K562 (cell line): Measurements from ENCODE around the gene CTPS2. TPM values are rescaled to one million over a fixed set of nuclear protein-coding genes. Genes with fewer than 3 reads are reported as not detected.

Experiments used
- ADNP ChIP-seq: fragments of 200-800 bp; sonication (Bioruptor generic); IDR thresholded peaks from 2 replicates; pipeline ENCODE4 v1.6.1; 2016; ENCODE audit warnings: missing genetic modification characterization, missing compliant biosample characterization
- ARID2 ChIP-seq: fragments of 450-650 bp; IDR thresholded peaks from 2 replicates; pipeline ENCODE4 v1.6.1; 2017; ENCODE audit warnings: antibody characterized with exemption, mild to moderate bottlenecking
- BRF1 ChIP-seq: IDR thresholded peaks from 3 replicates; pipeline ENCODE4 v1.6.1; 2011; ENCODE audit warnings: borderline replicate concordance, mild to moderate bottlenecking; ENCODE audit not compliant: insufficient read length; ENCODE audit errors: extremely low read depth
- DNMT1 ChIP-seq: fragments of 450-650 bp; IDR thresholded peaks from 2 replicates; pipeline ENCODE4 v1.6.1; 2016; ENCODE audit warnings: antibody characterized with exemption, mild to moderate bottlenecking
- FOXP4 ChIP-seq: sonication (generic); formaldehyde crosslinking; IDR thresholded peaks from 2 replicates; pipeline ENCODE4 v1.8.0; 2022; ENCODE audit warnings: mild to moderate bottlenecking, missing genetic modification reagents, borderline replicate concordance
- RB1 ChIP-seq: fragments of 450-650 bp; IDR thresholded peaks from 2 replicates; pipeline ENCODE4 v1.6.1; 2017; ENCODE audit warnings: low read depth, mild to moderate bottlenecking
- TAF15 ChIP-seq: fragments of 200-400 bp; formaldehyde crosslinking; IDR thresholded peaks from 2 replicates; pipeline ENCODE4 v1.6.1; 2017; ENCODE audit warnings: mild to moderate bottlenecking, low read depth, low read length, moderate library complexity
- TCFL5 ChIP-seq: fragments of 250-450 bp; sonication (Bioruptor Pico); conservative IDR thresholded peaks from 2 replicates; pipeline ENCODE4 v1.6.1; 2021; ENCODE audit warnings: mild to moderate bottlenecking, moderate library complexity, matching md5 sums
- ZFP91 ChIP-seq: sonication (generic); formaldehyde crosslinking; IDR thresholded peaks from 2 replicates; pipeline ENCODE4 v1.8.0; 2022; ENCODE audit warnings: mild to moderate bottlenecking, missing genetic modification reagents
- ZNF224 ChIP-seq: sonication (generic); formaldehyde crosslinking; IDR thresholded peaks from 2 replicates; pipeline ENCODE4 v1.8.0; 2022; ENCODE audit warnings: mild to moderate bottlenecking, missing genetic modification reagents
- ZNF274 ChIP-seq: IDR thresholded peaks from 2 replicates; pipeline ENCODE4 v1.6.1; 2011; ENCODE audit warnings: low read depth, mild to moderate bottlenecking, low read length, moderate library complexity, borderline replicate concordance
- ZNF280B ChIP-seq: fragments of 250-450 bp; sonication (Bioruptor Pico); IDR thresholded peaks from 2 replicates; pipeline ENCODE4 v1.5.1; 2021; ENCODE audit warnings: mild to moderate bottlenecking
- ZNF586 ChIP-seq: fragments of 450-650 bp; formaldehyde crosslinking; conservative IDR thresholded peaks from 2 replicates; pipeline ENCODE4 v1.4.0; 2020; ENCODE audit warnings: mild to moderate bottlenecking, moderate library complexity
- ZNF764 ChIP-seq: fragments of 250-450 bp; sonication (Bioruptor Pico); IDR thresholded peaks from 2 replicates; pipeline ENCODE4 v1.4.0; 2020; ENCODE audit warnings: low read depth, mild to moderate bottlenecking, moderate library complexity
- polyA plus RNA-seq, 8 experiments: library from polyadenylated mRNA; depleted of rRNA in 4 of 8; stranded (reverse) in 5 of 8; unstranded in 3 of 8; fragments of >200 nt; fragmentation: Nextera tagmentation in 2 of 8; fragmentation: Illumina TruSeq in 1 of 8; extraction: Ambion mirVana in 2 of 8; extraction: Trizol in 1 of 8; gene quantifications; 2 replicates each; pipeline versions ENCODE4 v1.2.1 to v1.2.3, GENCODE V29; 2011 to 2014; ENCODE audit warnings: inconsistent platforms in 1 of 8, missing spikeins in 1 of 8
- total RNA-seq, 7 experiments: library from RNA; depleted of rRNA in 6 of 7; stranded (reverse); fragments of >200 nt in 6 of 7; fragmentation: Illumina TruSeq in 2 of 7; extraction: Trizol in 2 of 7; gene quantifications; 2 replicates each; pipeline versions ENCODE4 v1.2.1 to v1.2.3, GENCODE V29; 2011 to 2021; ENCODE audit warnings: low replicate concordance in 1 of 7
- TF ChIP-seq, protein P1 (sequence below): sonication (generic); formaldehyde crosslinking; IDR thresholded peaks from 2 replicates; pipeline ENCODE4 v1.8.1; 2023; ENCODE audit warnings: mild to moderate bottlenecking, missing genetic modification reagents
- TF ChIP-seq, protein P2 (sequence below): fragments of 450-650 bp; formaldehyde crosslinking; IDR thresholded peaks from 2 replicates; pipeline ENCODE4 v1.4.0; 2022; ENCODE audit warnings: missing genetic modification characterization

Gene CTPS2
- total and polyA plus RNA-seq, 9 of the 15 experiments (the other 6 are each of a cell fraction or from before 2014, with no cell fraction given): 5.4 to 19.5 (median 14.1) TPM

DNA sequence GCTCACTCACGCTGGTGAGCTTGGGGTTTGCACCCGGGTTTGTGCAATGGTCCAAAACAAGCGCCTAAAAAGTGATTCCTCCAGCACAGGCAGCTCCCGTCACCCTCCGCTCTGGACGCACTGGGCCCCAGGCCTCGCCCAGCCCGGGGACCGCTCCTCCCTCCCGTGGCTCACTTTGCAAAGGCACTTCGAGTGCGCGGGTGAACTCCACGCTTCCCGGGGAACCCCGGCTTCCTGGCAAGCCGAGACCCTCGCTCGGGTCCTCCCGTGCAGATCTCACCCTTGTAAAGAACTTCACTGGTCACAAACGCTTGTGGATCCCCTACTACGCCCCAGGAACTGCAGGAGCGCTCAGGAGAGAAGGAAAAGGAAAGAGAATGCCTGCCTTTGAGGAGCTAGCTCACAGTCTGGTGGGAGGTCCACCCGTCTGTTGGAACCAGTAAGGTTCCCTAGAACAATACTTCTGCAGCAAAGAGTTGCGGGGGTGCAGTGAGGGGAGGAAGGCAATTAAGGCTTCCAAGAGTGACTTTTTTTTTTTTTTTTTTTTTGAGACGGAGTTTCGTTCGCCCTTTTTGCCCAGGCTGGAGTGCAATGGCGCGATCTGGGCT, at the start of gene CTPS2 (continued):
- no peak for TF ChIP-seq FOXP4 (CRISPR knock-in tag)
- TF ChIP-seq ADNP: no peak
- TF ChIP-seq ARID2: no peak
- TF ChIP-seq, protein P1, sequence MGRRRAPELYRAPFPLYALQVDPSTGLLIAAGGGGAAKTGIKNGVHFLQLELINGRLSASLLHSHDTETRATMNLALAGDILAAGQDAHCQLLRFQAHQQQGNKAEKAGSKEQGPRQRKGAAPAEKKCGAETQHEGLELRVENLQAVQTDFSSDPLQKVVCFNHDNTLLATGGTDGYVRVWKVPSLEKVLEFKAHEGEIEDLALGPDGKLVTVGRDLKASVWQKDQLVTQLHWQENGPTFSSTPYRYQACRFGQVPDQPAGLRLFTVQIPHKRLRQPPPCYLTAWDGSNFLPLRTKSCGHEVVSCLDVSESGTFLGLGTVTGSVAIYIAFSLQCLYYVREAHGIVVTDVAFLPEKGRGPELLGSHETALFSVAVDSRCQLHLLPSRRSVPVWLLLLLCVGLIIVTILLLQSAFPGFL (CRISPR knock-in tag): no peak
- no peak for TF ChIP-seq ZNF764 (CRISPR knock-in tag)
- no peak for TF ChIP-seq ZNF224
- no peak for TF ChIP-seq TAF15
- TF ChIP-seq TCFL5 (CRISPR knock-in tag): no peak
- TF ChIP-seq RB1: no peak
- TF ChIP-seq ZNF586: no peak
- no peak for TF ChIP-seq ZNF280B (CRISPR knock-in tag)
- no peak for TF ChIP-seq ZFP91 (CRISPR knock-in tag)
- no peak for TF ChIP-seq BRF1
- TF ChIP-seq DNMT1: no peak
- TF ChIP-seq, protein P2, sequence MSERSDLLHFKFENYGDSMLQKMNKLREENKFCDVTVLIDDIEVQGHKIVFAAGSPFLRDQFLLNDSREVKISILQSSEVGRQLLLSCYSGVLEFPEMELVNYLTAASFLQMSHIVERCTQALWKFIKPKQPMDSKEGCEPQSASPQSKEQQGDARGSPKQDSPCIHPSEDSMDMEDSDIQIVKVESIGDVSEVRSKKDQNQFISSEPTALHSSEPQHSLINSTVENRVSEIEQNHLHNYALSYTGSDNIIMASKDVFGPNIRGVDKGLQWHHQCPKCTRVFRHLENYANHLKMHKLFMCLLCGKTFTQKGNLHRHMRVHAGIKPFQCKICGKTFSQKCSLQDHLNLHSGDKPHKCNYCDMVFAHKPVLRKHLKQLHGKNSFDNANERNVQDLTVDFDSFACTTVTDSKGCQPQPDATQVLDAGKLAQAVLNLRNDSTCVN (CRISPR knock-in tag): no peak
- no peak for TF ChIP-seq ZNF274
